HCT116 (cell line): ENCODE measurements around the gene HK1.

Source experiments
- ATF3 ChIP-seq: IDR thresholded peaks from 2 replicates; pipeline ENCODE4 v1.6.1; 2012
- CTCF ChIP-seq, 3 experiments: fragments of 200-600 bp in 1 of 3; sonication (generic) in 1 of 3; IDR thresholded peaks in 2 of 3; conservative IDR thresholded peaks in 1 of 3; 2 replicates each; pipeline ENCODE4 v1.5.1; 2012 to 2017; ENCODE audit warnings: low read depth in 2 of 3, low read length in 2 of 3, antibody characterized with exemption in 1 of 3, borderline replicate concordance in 1 of 3, control low read depth in 1 of 3, mild to moderate bottlenecking in 1 of 3, mixed read lengths in 1 of 3, mixed run types in 1 of 3, moderate library complexity in 1 of 3; ENCODE audit not compliant: insufficient read depth in 1 of 3
- EZH2 ChIP-seq: fragments of 200-600 bp; sonication (generic); IDR thresholded peaks from 2 replicates; pipeline ENCODE4 v1.6.1; 2017; ENCODE audit warnings: antibody characterized with exemption, mixed run types
- MAX ChIP-seq: IDR thresholded peaks from 2 replicates; pipeline ENCODE4 v1.6.1; 2012
- POLR2A ChIP-seq: IDR thresholded peaks from 2 replicates; pipeline ENCODE4 v1.7.0; 2011; ENCODE audit warnings: borderline replicate concordance; ENCODE audit not compliant: insufficient read depth, insufficient read length; ENCODE audit errors: extremely low read depth
- RAD21 ChIP-seq: IDR thresholded peaks from 2 replicates; pipeline ENCODE4 v1.6.1; 2012; ENCODE audit warnings: low read depth, mild to moderate bottlenecking
- SIN3A ChIP-seq: IDR thresholded peaks from 2 replicates; pipeline ENCODE4 v1.6.1; 2012; ENCODE audit warnings: low read depth
- YY1 ChIP-seq: IDR thresholded peaks from 2 replicates; pipeline ENCODE4 v1.6.1; 2011; ENCODE audit warnings: low read length, low read depth, moderate library complexity, mild to moderate bottlenecking; ENCODE audit not compliant: insufficient replicate concordance; ENCODE audit errors: extremely low read depth

GRCh38 chr10:69337296-69338132 lies 59.2 kb downstream of the HK1 start:
- TF ChIP-seq CTCF (IDR thresholded peaks at IDR 0.05 in 2 of 3, conservative IDR thresholded peaks at IDR 0.05 in 1 of 3; ENCODE audit: borderline replicate concordance in 1 of 3, insufficient read depth in 1 of 3, low read depth in 2 of 3, low read length in 2 of 3) (no peak), EZH2 (no peak), YY1 (no peak), POLR2A (no peak), MAX (no peak), RAD21 (no peak), SIN3A (no peak), ATF3 (no peak)
